ENCODE measurements around the gene SEC14L6. TPM values are rescaled to one million over a fixed set of nuclear protein-coding genes. Genes with fewer than 3 reads are reported as not detected.
A peak's percentile ranks its signal among the peaks of the same experiment; 100 is the strongest.

The SEC14L6 gene
- total RNA-seq, 1 donor from 2014 or later: 17.2 TPM

DNA sequence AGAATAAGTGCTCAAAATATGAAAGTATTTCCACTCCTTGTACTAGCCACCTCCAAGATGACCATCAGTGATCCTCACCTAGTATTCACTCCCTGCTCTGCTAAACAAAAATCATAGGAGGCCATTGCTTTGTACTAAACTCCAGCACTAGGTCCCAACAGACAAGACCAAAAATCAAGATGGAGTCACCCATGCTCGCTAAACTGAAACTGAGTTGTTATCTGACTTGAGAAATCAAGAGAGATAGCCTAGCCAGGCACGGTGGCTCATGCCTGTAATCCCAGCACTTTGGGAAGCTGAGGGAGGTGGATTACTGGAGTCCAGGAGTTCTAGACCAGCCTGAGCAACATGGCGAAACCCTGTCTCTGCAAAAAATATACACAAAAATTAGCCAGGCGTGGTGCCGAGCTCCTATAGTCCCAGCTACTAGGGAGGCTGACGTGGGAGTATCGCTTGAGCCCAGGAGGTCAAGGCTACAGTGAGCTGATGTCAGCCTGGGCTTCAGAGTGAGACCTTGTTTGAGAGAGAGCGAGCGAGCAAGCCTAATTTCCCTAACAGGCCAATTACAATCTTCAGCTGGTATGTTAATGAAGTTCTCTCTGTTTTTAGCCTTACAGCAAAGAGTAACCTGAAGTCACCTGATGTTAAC lies 9.3 kb downstream of the SEC14L6 start:
- intact Hi-C loops (cut with DNase I): no loop called here
- DNase-seq (no peak), ATAC-seq (no peak)
- no peaks in the 10 kb centered on the region for H3K9me3 ChIP-seq
- TF ChIP-seq, protein P1, sequence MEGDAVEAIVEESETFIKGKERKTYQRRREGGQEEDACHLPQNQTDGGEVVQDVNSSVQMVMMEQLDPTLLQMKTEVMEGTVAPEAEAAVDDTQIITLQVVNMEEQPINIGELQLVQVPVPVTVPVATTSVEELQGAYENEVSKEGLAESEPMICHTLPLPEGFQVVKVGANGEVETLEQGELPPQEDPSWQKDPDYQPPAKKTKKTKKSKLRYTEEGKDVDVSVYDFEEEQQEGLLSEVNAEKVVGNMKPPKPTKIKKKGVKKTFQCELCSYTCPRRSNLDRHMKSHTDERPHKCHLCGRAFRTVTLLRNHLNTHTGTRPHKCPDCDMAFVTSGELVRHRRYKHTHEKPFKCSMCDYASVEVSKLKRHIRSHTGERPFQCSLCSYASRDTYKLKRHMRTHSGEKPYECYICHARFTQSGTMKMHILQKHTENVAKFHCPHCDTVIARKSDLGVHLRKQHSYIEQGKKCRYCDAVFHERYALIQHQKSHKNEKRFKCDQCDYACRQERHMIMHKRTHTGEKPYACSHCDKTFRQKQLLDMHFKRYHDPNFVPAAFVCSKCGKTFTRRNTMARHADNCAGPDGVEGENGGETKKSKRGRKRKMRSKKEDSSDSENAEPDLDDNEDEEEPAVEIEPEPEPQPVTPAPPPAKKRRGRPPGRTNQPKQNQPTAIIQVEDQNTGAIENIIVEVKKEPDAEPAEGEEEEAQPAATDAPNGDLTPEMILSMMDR (IDR thresholded peaks at IDR 0.05): no peak
- H3K27me3 ChIP-seq: no peaks in the 10 kb centered on the region
- H3K4me1 ChIP-seq: no peaks in the 10 kb centered on the region
- no peak overlapping the region for H3K4me3 ChIP-seq
- no peak overlapping the region for H3K27ac ChIP-seq
- H3K36me3 ChIP-seq: no peaks in the 10 kb centered on the region

DNA sequence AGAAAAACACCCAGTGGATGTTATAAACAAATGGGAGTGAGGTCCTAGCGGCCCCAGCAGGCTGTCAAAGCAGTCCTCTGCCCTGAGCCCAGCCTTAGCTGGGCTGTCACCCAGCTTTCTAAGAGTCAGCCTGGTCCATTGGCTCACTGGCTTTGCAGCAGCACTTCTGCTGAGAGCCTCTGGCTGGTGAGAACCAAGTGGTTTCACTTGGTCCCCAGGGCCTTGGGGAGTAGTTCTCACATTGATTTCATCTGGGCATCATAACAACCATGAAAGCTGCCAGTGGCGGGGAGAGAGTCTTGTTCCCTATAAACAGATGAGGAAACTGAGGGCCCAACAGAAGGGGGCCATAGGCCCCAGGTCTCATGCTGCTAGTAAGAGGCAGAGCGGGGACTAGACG lies 11.4 kb downstream of the SEC14L6 start:
- intact Hi-C loops (cut with DNase I): no loop called here
- H3K27ac ChIP-seq: no peak overlapping the region
- no peaks in the 10 kb centered on the region for H3K36me3 ChIP-seq
- TF ChIP-seq, protein P1 (IDR thresholded peaks at IDR 0.05): no peak
- ATAC-seq: no peak
- H3K4me1 ChIP-seq: no peaks in the 10 kb centered on the region
- H3K4me3 ChIP-seq: no peak overlapping the region
- no peaks in the 10 kb centered on the region for H3K27me3 ChIP-seq
- no peak for DNase-seq
- H3K9me3 ChIP-seq: no peaks in the 10 kb centered on the region

DNA sequence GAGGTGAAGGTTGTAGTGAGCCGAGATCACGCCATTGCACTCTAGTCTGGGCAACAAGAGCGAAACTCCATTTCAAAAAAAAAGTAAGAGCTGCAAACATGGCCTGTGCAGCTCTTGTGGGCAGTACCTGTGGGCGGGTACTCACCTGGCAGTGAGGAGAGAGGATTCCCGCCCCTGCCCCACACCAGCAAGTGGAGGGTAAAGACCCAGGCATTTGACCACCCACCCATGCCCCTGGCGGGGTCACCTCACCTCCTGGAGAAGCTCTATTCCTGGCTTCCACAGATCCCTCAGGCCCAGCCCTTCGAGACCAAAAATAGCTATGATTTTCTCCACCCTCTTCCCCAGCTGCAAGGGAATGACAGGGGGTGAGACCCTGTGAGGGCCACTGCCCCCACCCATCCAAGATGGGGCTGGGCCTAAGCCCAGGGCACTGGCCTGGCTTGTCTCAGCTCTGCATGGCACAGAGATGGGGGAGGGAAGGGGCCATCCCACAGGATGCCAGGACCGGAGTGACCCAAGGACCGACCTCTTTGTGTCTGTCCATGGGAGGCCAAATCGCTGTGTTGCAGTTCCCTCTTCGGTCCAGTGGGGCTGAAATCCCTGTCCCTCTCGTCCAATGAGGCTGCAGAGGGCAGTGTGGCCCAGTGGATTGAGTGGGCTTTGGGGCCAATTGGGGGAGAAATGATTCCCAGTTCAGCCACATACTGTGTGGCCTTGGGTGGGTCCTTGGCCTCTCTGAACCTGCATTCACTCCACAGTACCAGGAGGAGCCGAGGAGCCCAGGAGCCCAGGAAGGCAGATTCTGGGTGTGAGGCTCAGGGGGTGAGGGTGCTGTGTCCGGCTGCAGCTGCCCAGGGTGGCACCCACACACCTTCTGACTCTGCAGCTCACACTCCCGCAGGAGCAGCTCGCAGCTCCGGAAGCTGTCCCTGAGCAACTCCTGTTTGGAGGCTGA lies 14.6 kb downstream of the SEC14L6 start:
- Histone ChIP-seq H3K4me1 (no peaks in the 10 kb centered on the region), H3K9me3 (no peaks in the 10 kb centered on the region), H3K36me3 (no peaks in the 10 kb centered on the region), H3K27me3 (no peaks in the 10 kb centered on the region), H3K4me3 (no peak overlapping the region), H3K27ac (no peak overlapping the region)
- TF ChIP-seq, protein P1 (IDR thresholded peaks at IDR 0.05): no peak
- DNase-seq (no peak), ATAC-seq (peak; percentile 29)
- intact Hi-C loops (cut with DNase I): no loop called here

DNA sequence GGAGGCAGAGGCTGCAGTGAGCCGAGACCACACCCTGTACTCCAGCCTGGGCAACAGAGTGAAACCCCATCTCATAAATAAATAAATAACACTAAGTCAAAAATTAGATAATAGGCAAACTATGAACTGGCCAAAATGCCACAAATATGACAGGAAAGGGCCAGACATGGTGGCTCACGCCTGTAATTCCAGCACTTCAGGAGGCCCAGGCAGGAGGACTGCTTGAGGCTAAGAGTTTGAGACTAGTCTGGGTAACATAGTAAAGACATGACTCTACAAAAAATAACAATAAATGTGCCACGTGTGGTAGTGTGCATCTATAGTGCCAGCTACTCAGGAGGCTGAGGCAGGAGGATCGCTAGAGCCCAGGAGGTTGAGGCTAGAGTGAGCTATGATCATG lies 19.9 kb downstream of the SEC14L6 start:
- Histone ChIP-seq H3K27ac (no peak overlapping the region), H3K4me1 (no peaks in the 10 kb centered on the region), H3K4me3 (no peak overlapping the region), H3K27me3 (no peaks in the 10 kb centered on the region), H3K9me3 (no peaks in the 10 kb centered on the region), H3K36me3 (no peaks in the 10 kb centered on the region)
- ATAC-seq (no peak), DNase-seq (no peak)
- intact Hi-C loops (cut with DNase I): no loop called here
- TF ChIP-seq, protein P1 (IDR thresholded peaks at IDR 0.05): no peak

DNA sequence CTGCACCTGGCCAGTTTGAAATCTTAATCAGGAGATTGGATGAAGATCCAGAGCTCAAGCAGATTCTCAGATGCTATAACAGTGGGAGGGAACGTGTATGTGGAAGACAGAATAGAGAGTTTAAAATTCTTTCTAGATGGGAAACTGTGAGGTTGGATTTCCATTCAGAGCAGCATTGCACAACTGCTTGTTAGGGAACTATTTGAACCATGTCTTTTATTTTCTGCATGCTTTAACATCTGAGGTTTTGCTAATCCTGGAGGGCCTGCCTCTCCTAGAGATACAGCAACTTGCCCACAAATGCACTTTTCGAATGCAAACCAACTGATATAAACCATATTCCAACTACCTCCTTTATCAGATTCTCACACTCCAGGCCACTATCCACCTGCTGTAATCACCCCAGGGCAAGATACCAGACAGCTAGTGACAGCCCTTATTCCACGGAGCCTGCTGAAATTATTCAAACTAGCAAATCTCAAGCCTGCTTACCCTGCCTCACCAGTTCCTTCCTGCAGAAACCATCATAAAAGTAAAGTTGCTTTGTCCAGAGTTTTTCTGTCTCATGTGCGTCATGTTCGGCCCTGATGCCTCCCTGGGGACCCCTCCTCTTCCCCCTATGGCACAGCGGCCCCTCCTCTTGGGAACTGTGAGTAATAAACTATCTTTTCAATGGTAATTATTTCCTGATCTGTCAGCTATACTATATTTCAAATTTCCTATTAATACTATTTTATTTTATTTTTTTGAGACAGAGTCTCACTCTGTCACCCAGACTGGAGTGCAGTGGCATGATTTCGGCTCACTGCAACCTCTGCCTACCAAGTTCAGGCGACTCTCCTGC lies 22.7 kb downstream of the SEC14L6 start:
- no peaks in the 10 kb centered on the region for H3K27me3 ChIP-seq
- no peak overlapping the region for H3K4me3 ChIP-seq
- no peaks in the 10 kb centered on the region for H3K4me1 ChIP-seq
- DNase-seq (no peak), ATAC-seq (no peak)
- intact Hi-C loops (cut with DNase I): no loop called here
- H3K27ac ChIP-seq: no peak overlapping the region
- TF ChIP-seq, protein P1 (IDR thresholded peaks at IDR 0.05): no peak
- H3K9me3 ChIP-seq: no peaks in the 10 kb centered on the region
- no peaks in the 10 kb centered on the region for H3K36me3 ChIP-seq
